HFF-Myc (cell line): ENCODE measurements around the gene HOOK2.
"Not testable (repeated sequence)": the region's sequence is repeated elsewhere in the genome, so short reads cannot be mapped to it uniquely, and the experiment has no call there.

Experiments used
- DNase-seq: peaks from one replicate; pipeline ENCODE4 v3.0.0-alpha.2; 2011; ENCODE audit warnings: low read depth; ENCODE audit errors: extremely low read depth
- H3K4me3 ChIP-seq: replicated peaks from 2 replicates; pipeline ENCODE4 v1.5.1; 2011; ENCODE audit warnings: low read depth, mild to moderate bottlenecking, control low read depth, low read length
- TF ChIP-seq, protein P1 (sequence below): IDR thresholded peaks from 2 replicates; pipeline ENCODE4 v1.5.1; 2012; ENCODE audit warnings: mild to moderate bottlenecking, low read depth, low read length, control low read depth; ENCODE audit errors: missing control alignments

Gene HOOK2

DNA sequence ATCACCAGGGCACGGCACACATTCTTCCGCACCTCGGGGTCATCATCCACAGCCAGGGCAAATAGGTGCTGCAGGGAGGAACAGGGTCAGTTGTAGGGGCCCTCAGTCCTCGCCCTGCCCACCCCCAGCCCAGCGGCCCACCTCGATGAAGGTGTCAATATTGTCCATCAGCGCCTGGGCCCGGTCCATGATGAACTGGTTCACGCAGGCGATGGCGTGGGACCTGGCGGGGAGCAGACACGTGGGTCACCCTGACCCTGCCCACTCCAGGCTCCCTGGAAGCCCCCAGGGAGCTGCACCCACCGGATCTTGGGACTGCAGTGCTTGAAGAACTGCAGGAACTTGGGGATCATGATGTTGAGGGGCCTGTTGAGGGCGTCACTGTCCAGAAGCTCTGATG, 60.2 kb downstream of the HOOK2 start:
- TF ChIP-seq, protein P1, sequence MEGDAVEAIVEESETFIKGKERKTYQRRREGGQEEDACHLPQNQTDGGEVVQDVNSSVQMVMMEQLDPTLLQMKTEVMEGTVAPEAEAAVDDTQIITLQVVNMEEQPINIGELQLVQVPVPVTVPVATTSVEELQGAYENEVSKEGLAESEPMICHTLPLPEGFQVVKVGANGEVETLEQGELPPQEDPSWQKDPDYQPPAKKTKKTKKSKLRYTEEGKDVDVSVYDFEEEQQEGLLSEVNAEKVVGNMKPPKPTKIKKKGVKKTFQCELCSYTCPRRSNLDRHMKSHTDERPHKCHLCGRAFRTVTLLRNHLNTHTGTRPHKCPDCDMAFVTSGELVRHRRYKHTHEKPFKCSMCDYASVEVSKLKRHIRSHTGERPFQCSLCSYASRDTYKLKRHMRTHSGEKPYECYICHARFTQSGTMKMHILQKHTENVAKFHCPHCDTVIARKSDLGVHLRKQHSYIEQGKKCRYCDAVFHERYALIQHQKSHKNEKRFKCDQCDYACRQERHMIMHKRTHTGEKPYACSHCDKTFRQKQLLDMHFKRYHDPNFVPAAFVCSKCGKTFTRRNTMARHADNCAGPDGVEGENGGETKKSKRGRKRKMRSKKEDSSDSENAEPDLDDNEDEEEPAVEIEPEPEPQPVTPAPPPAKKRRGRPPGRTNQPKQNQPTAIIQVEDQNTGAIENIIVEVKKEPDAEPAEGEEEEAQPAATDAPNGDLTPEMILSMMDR = no peak
- DNase-seq = no peak
- H3K4me3 ChIP-seq = no peak overlapping the region

DNA sequence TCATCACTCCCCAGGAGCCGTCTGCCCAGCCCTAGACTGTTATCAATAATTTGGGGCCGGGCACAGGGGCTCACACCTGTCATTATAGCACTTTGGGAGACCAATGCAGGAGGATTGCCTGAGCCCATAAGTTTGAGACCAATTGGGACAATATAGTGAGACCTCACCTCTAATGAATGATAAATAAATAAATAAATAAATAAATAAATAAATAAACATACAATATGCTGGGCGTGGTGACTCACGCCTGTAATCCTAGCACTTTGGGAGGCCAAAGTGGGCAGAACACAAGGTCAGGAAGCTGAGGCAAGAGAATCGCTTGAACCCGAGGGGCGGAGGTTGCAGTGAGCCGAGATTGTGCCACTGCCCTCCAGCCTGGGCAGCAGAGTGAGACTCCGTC, 62.0 kb downstream of the HOOK2 start:
- H3K4me3 ChIP-seq, DNase-seq: not testable (repeated sequence)
